ENCODE results near the gene CBFB. TPM values are rescaled to one million over a fixed set of nuclear protein-coding genes. Genes with fewer than 3 reads are reported as not detected.
A peak's percentile ranks its signal among the peaks of the same experiment; 100 is the strongest.

Gene CBFB
- total and polyA plus RNA-seq, 9 of the 15 experiments (the other 6 are each of a cell fraction or from before 2014, with no cell fraction given) = 22.0 to 112 (median 66.5) TPM

DNA sequence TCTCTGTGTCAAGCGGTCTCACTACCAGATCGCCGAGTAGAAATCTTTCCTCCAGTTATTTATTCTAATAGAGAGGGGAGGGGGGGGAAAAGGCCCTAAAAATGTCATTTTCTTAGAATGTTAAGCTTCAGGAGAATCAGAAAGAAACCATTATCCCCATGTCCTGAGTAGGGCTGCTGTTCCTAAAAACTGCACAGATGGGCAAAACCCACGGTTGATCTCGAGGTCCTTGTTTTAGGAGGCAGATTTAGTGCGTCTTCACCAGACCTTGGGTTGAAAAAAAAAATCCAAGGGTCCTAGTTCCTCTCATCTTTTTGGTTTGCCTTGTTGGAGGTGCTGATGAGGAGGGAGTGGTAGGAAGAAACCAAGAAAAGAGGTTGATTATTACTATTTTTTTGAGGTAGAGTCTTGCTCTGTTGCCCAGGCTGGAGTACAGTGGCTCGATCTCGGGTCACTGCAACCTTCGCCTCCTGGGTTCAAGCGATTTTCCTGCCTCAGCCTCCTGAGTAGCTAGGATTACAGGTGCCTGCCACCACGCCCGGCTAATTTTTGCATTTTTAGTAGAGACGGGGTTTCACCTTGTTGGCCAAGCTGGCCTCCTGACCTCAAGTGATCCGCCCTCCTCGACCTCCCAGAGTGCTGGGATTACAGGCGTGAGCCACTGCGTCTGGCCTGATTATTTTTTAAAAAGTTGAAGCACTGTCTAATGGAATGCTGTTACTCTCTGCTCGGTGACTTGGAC, 1.4 kb downstream of the CBFB start (continued):
- no peak for TF ChIP-seq HMGXB4 (CRISPR knock-in tag; IDR thresholded peaks at IDR 0.05)

GRCh38 chr16:67034487-67034886, 5.5 kb downstream of the CBFB start:
- CTCF ChIA-PET (ENCODE audit: low intra/inter-chr PET ratio) = interaction anchor here (0.6 kb wide), 1 partner anchor 51 kb away, joined by 3 read pairs; no protein-coding TSS in a partner anchor
- TF ChIP-seq DACH1 (IDR thresholded peaks at IDR 0.05; ENCODE audit: partially characterized antibody) (no peak), ZNF316 (IDR thresholded peaks at IDR 0.05) (no peak), PHF20 (IDR thresholded peaks at IDR 0.05; ENCODE audit: partially characterized antibody) (no peak), MCM5 (IDR thresholded peaks at IDR 0.05; ENCODE audit: low read depth) (no peak), ZNF586 (CRISPR knock-in tag; conservative IDR thresholded peaks at IDR 0.05) (no peak), RBFOX2 (IDR thresholded peaks at IDR 0.05; ENCODE audit: low read depth, low read length) (no peak), MTA2 (IDR thresholded peaks at IDR 0.05; ENCODE audit: low read depth) (no peak), NR2C1 (IDR thresholded peaks at IDR 0.05) (no peak), NR2C1 (tag; IDR thresholded peaks at IDR 0.05) (no peak)
- TF ChIP-seq, protein P1, sequence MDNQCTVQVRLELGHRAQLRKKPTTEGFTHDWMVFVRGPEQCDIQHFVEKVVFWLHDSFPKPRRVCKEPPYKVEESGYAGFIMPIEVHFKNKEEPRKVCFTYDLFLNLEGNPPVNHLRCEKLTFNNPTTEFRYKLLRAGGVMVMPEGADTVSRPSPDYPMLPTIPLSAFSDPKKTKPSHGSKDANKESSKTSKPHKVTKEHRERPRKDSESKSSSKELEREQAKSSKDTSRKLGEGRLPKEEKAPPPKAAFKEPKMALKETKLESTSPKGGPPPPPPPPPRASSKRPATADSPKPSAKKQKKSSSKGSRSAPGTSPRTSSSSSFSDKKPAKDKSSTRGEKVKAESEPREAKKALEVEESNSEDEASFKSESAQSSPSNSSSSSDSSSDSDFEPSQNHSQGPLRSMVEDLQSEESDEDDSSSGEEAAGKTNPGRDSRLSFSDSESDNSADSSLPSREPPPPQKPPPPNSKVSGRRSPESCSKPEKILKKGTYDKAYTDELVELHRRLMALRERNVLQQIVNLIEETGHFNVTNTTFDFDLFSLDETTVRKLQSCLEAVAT (IDR thresholded peaks at IDR 0.05) = no peak
- TF ChIP-seq, protein P2, sequence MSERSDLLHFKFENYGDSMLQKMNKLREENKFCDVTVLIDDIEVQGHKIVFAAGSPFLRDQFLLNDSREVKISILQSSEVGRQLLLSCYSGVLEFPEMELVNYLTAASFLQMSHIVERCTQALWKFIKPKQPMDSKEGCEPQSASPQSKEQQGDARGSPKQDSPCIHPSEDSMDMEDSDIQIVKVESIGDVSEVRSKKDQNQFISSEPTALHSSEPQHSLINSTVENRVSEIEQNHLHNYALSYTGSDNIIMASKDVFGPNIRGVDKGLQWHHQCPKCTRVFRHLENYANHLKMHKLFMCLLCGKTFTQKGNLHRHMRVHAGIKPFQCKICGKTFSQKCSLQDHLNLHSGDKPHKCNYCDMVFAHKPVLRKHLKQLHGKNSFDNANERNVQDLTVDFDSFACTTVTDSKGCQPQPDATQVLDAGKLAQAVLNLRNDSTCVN (CRISPR knock-in tag; IDR thresholded peaks at IDR 0.05) = no peak

More at GRCh38 chr16:67034487-67034886, 5.5 kb downstream of the CBFB start:
- WGBS (ENCODE audit: insufficient coverage, low coverage, missing lambda C conversion rate) = 73% methylated on average over 4 of the region's 4 CpGs
- intact Hi-C loops (cut with micrococcal nuclease) (no loop called here), in situ Hi-C loops (cut with MboI) (no loop called here)
- Histone ChIP-seq H3K27me3 (ENCODE audit: control insufficient read depth in 2 of 2, insufficient read depth in 2 of 2, low read length in 2 of 2) (no peaks in the 10 kb centered on the region), H4K20me1 (replicated peaks; ENCODE audit: control insufficient read depth, insufficient read depth, low read length) (no peaks in the 10 kb centered on the region; the same call in none of the 2 replicates), H3K79me2 (ENCODE audit: control insufficient read depth, insufficient read depth, low read length) (peaks cover 89% of the 10 kb centered on the region), H2AFZ (ENCODE audit: low read depth, low read length) (no peak overlapping the region), H3K9me1 (ENCODE audit: control insufficient read depth, insufficient read depth, low read length) (no peaks in the 10 kb centered on the region), H3K4me3 (no peak overlapping the region), H3K9me3 (replicated peaks; ENCODE audit: control insufficient read depth, insufficient read depth, low read depth, low read length) (no peaks in the 10 kb centered on the region), H3K4me1 (replicated peaks in 1 of 2; ENCODE audit: control insufficient read depth in 2 of 2, insufficient read depth in 2 of 2, low read length in 2 of 2) (peaks cover 8 to 10% of the 10 kb centered on the region in 2 experiments), H3K9ac (ENCODE audit: insufficient read depth in 1 of 2, low read depth in 2 of 2, low read length in 2 of 2) (no peak overlapping the region), H3K36me3 (ENCODE audit: control insufficient read depth, insufficient read depth, low read length) (peaks cover 66% of the 10 kb centered on the region; the same call in 2 of the 3 replicates), H3K4me2 (ENCODE audit: insufficient read depth, low read length) (no peak overlapping the region), H3K27ac (ENCODE audit: extremely low read depth, low read depth, low read length) (no peak overlapping the region)
- DNase-seq (ENCODE audit: extremely low read depth in 1 of 4, low spot score in 3 of 4) = no peak
- no TSS peak for BruUV-seq (replicated peaks)
- ATAC-seq = no peak
- POLR2A ChIA-PET = interaction anchor here (1.0 kb wide), 1 partner anchor 8 kb away, joined by 5 read pairs; no protein-coding TSS in a partner anchor
- peak; percentile 44 for FAIRE-seq
